ENCODE data around the gene TET1. TPM values are rescaled to one million over a fixed set of nuclear protein-coding genes. Genes with fewer than 3 reads are reported as not detected.
"Not testable (repeated sequence)": the region's sequence is repeated elsewhere in the genome, so short reads cannot be mapped to it uniquely, and the experiment has no call there.

The TET1 gene
- polyA plus RNA-seq, 1 donor = 10.8 TPM

GRCh38 chr10:68717435-68717834 is 157.3 kb downstream of the TET1 start:
- DNase-seq = no peak

- peak; percentile 98 for DNase-seq
Measured at GRCh38 chr10:68720793-68721672, 160.9 kb downstream of the TET1 start, which contains the start of gene CCAR1. Gene CCAR1, plus strand, starts transcription at chr10:68721239. Its CDS starts 1,266 bp downstream, at chr10:68722505.

- DNase-seq = peak; percentile 10
Measured at GRCh38 chr10:68721673-68722335, 161.7 kb downstream of the TET1 start.

- DNase-seq = no peak
Measured at GRCh38 chr10:68725016-68725415, 164.9 kb downstream of the TET1 start.

GRCh38 chr10:68727146-68727545 is 167.0 kb downstream of the TET1 start:
- DNase-seq = no peak

GRCh38 chr10:68732651-68733050 is 172.5 kb downstream of the TET1 start:
- DNase-seq = no peak

GRCh38 chr10:68734349-68734748 is 174.2 kb downstream of the TET1 start:
- no peak for DNase-seq

- no peak for DNase-seq
Measured at GRCh38 chr10:68735119-68735518, 175.0 kb downstream of the TET1 start.

- DNase-seq = not testable (repeated sequence)
Measured at GRCh38 chr10:68735739-68736138, 175.6 kb downstream of the TET1 start.

- DNase-seq = not testable (repeated sequence)
Measured at GRCh38 chr10:68740676-68741075, 180.5 kb downstream of the TET1 start.

- no peak for DNase-seq
Measured at GRCh38 chr10:68742397-68742796, 182.3 kb downstream of the TET1 start.

Other genes starting within 250 kb of the TET1 start
- 167 TPM for gene HNRNPH3, start 228.3 kb upstream of the TET1 start, polyA plus RNA-seq (ENCODE audit: insufficient read length)
- gene PBLD, start 227.4 kb upstream of the TET1 start, polyA plus RNA-seq (ENCODE audit: insufficient read length) = 6.8 TPM
- gene RUFY2, start 153.1 kb upstream of the TET1 start, polyA plus RNA-seq (ENCODE audit: insufficient read length) = 19.5 TPM
- gene DNA2, start 88.4 kb upstream of the TET1 start, polyA plus RNA-seq (ENCODE audit: insufficient read length) = 4.1 TPM
- gene SLC25A16, start 32.8 kb upstream of the TET1 start, polyA plus RNA-seq (ENCODE audit: insufficient read length) = 11.1 TPM
- gene CCAR1, start 160.9 kb downstream of the TET1 start, polyA plus RNA-seq (ENCODE audit: insufficient read length) = 67.4 TPM

All from hindlimb muscle (tissue), 1 donor.